DOHH2 (cell line): ENCODE data around the gene PF4V1.

Source experiments
- EZH2phosphoT487 ChIP-seq: fragments of 200-600 bp; sonication (generic); IDR thresholded peaks from 2 replicates; pipeline ENCODE4 v1.6.1; 2017; ENCODE audit warnings: borderline replicate concordance, mild to moderate bottlenecking, antibody characterized with exemption, low read length, moderate library complexity, mixed read lengths
- TF ChIP-seq, protein P1 (sequence below): fragments of 200-600 bp; sonication (generic); IDR thresholded peaks from one replicate; pipeline ENCODE4 v1.5.1; 2014; ENCODE audit warnings: antibody characterized with exemption, mild to moderate bottlenecking, low read depth, low read length; ENCODE audit not compliant: poor library complexity, severe bottlenecking

DNA sequence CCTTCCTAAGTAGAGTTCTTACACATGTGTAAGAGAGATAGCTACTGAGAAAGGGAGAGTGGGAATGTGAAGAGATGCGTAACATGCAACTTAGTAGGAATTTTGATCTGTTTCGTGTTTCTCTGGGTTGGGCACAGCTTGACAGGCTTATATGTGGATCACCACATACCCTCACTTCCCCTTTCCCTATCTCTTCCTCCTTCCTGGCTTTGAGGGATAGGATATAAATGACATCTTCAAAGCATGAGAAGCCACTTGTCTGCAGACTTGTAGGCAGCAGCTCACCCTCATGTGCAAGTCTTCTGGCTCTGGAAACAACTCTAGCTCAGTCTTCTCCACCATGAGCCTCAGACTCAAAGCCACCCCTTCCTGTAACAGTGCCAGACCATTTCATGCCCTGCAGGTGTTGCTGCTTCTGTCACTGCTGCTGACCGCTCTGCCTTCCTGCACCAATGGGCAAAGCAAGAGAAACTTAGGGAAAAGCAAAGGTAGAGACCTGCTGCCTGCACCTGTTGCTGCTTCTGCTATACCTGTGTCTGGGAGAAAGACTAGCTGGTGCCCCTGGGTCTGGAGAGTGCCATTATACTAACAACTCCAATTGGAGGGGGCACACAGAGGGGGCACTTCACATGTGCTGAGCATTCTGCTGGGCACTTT is 5.4 kb upstream of the PF4V1 start:
- TF ChIP-seq, protein P1, sequence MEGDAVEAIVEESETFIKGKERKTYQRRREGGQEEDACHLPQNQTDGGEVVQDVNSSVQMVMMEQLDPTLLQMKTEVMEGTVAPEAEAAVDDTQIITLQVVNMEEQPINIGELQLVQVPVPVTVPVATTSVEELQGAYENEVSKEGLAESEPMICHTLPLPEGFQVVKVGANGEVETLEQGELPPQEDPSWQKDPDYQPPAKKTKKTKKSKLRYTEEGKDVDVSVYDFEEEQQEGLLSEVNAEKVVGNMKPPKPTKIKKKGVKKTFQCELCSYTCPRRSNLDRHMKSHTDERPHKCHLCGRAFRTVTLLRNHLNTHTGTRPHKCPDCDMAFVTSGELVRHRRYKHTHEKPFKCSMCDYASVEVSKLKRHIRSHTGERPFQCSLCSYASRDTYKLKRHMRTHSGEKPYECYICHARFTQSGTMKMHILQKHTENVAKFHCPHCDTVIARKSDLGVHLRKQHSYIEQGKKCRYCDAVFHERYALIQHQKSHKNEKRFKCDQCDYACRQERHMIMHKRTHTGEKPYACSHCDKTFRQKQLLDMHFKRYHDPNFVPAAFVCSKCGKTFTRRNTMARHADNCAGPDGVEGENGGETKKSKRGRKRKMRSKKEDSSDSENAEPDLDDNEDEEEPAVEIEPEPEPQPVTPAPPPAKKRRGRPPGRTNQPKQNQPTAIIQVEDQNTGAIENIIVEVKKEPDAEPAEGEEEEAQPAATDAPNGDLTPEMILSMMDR: no peak
- TF ChIP-seq EZH2phosphoT487: no peak
